MCF 10A (cell line): ENCODE results near the gene COA1. TPM values are rescaled to one million over a fixed set of nuclear protein-coding genes. Genes with fewer than 3 reads are reported as not detected.

Source experiments
- BruUV-seq: library from RNA; stranded (reverse); fragments of 400-500 nt; replicated peaks from 2 replicates; lab custom pipeline; 2021; lab: Mats Ljungman, UMichigan
- CTCF ChIA-PET: fragments of 300-600 bp; sonication (Branson Sonifier 250); formaldehyde crosslinking; extraction: SDS; loops from one replicate; lab custom pipeline; 2021; ENCODE audit warnings: antibody characterized with exemption, inconsistent platforms; lab: Yijun Ruan, JAX
- POLR2A ChIA-PET: fragments of 300-600, 350-650 bp; sonication (Branson Sonifier 250); formaldehyde crosslinking; extraction: SDS; loops from one replicate; lab custom pipeline; 2020; ENCODE audit warnings: antibody characterized with exemption, inconsistent platforms; lab: Yijun Ruan, JAX
- DNase-seq: peaks from one replicate; pipeline ENCODE4 v3.0.0-alpha.2; 2018; ENCODE audit not compliant: unreplicated experiment
- H3K27ac Mint-ChIP-seq: one replicate; pipeline ENCODE4 v1.8.0; 2022; ENCODE audit warnings: mild to moderate bottlenecking, low read depth, mixed read lengths; ENCODE audit not compliant: unreplicated experiment
- H3K27me3 Mint-ChIP-seq: one replicate; pipeline ENCODE4 v1.8.0; 2022; ENCODE audit warnings: mixed read lengths; ENCODE audit not compliant: insufficient read depth, unreplicated experiment
- H3K36me3 Mint-ChIP-seq: one replicate; pipeline ENCODE4 v1.8.0; 2022; ENCODE audit warnings: mild to moderate bottlenecking, moderate library complexity, mixed read lengths; ENCODE audit not compliant: insufficient read depth, unreplicated experiment
- H3K4me1 Mint-ChIP-seq: one replicate; pipeline ENCODE4 v1.8.0; 2022; ENCODE audit warnings: mixed read lengths; ENCODE audit not compliant: insufficient read depth, unreplicated experiment
- H3K4me3 Mint-ChIP-seq: one replicate; pipeline ENCODE4 v1.8.0; 2022; ENCODE audit warnings: mild to moderate bottlenecking, moderate library complexity, mixed read lengths; ENCODE audit not compliant: unreplicated experiment
- H3K9me3 Mint-ChIP-seq: one replicate; pipeline ENCODE4 v1.8.0; 2022; ENCODE audit warnings: mixed read lengths; ENCODE audit not compliant: unreplicated experiment
- CTCF ChIP-seq: fragments of 200-600 bp; IDR thresholded peaks from one replicate; pipeline ENCODE4 v1.8.0; 2022; ENCODE audit warnings: antibody characterized with exemption, mild to moderate bottlenecking; ENCODE audit not compliant: unreplicated experiment
- intact Hi-C: fragments of 100-400 bp; cut with micrococcal nuclease; formaldehyde crosslinking; loops from 2 replicates; pipeline ENCODE4 v1.14.1; 2022
- total RNA-seq: library from RNA; stranded (reverse); gene quantifications from 2 replicates; pipeline ENCODE4 v1.2.3, GENCODE V29; 2022

COA1 gene
- total RNA-seq, 1 experiment from 2014 or later: 68.5 TPM

GRCh38 chr7:43680736-43681135 is 48.6 kb downstream of the COA1 start:
- H3K36me3 Mint-ChIP-seq: no peaks in the 10 kb centered on the region
- ChIA-PET CTCF (interaction anchor here (0.6 kb wide), 1 partner anchor 29 kb away, joined by 3 read pairs; no protein-coding TSS in a partner anchor), POLR2A (interaction anchor here (1.2 kb wide), 1 partner anchor 14 kb away, joined by 3 read pairs; no protein-coding TSS in a partner anchor)
- no peak overlapping the region for H3K4me3 Mint-ChIP-seq
- H3K27me3 Mint-ChIP-seq: no peaks in the 10 kb centered on the region
- BruUV-seq: no TSS peak
- TF ChIP-seq CTCF: no peak
- H3K27ac Mint-ChIP-seq: no peak overlapping the region
- intact Hi-C loops: no loop called here
- no peak for DNase-seq
- no peaks in the 10 kb centered on the region for H3K9me3 Mint-ChIP-seq
- H3K4me1 Mint-ChIP-seq: no peaks in the 10 kb centered on the region

GRCh38 chr7:43679210-43680068 is 49.9 kb downstream of the COA1 start:
- DNase-seq: no peak
- intact Hi-C loops: no loop called here
- no peaks in the 10 kb centered on the region for H3K9me3 Mint-ChIP-seq
- no peaks in the 10 kb centered on the region for H3K36me3 Mint-ChIP-seq
- POLR2A ChIA-PET: interaction anchor here (1.0 to 1.2 kb wide), 2 partner anchors 10 to 13 kb away, joined by 3 to 4 read pairs; no protein-coding TSS in a partner anchor
- TF ChIP-seq CTCF: no peak
- no TSS peak for BruUV-seq
- CTCF ChIA-PET: interaction anchor here (0.6 kb wide), 1 partner anchor 159 kb away, joined by 4 read pairs; no protein-coding TSS in a partner anchor
- H3K4me1 Mint-ChIP-seq: peaks cover 7% of the 10 kb centered on the region
- H3K4me3 Mint-ChIP-seq: no peak overlapping the region
- H3K27me3 Mint-ChIP-seq: no peaks in the 10 kb centered on the region
- no peak overlapping the region for H3K27ac Mint-ChIP-seq

GRCh38 chr7:43678315-43678714 is 51.0 kb downstream of the COA1 start:
- BruUV-seq: no TSS peak
- H3K27me3 Mint-ChIP-seq: no peaks in the 10 kb centered on the region
- ChIA-PET CTCF (interaction anchor here (0.6 to 0.7 kb wide), 2 partner anchors 22 to 160 kb away, joined by 4 read pairs; no protein-coding TSS in a partner anchor), POLR2A (interaction anchor here (1.0 kb wide), 1 partner anchor 10 kb away, joined by 3 read pairs; no protein-coding TSS in a partner anchor)
- no peak overlapping the region for H3K4me3 Mint-ChIP-seq
- H3K4me1 Mint-ChIP-seq: peaks cover 10% of the 10 kb centered on the region
- no peak overlapping the region for H3K27ac Mint-ChIP-seq
- no peak for DNase-seq
- intact Hi-C loops: no loop called here
- H3K9me3 Mint-ChIP-seq: no peaks in the 10 kb centered on the region
- no peaks in the 10 kb centered on the region for H3K36me3 Mint-ChIP-seq
- TF ChIP-seq CTCF: no peak

- Mint-ChIP-seq H3K9me3 (no peaks in the 10 kb centered on the region), H3K36me3 (no peaks in the 10 kb centered on the region), H3K27ac (no peak overlapping the region), H3K4me1 (peaks cover 10% of the 10 kb centered on the region), H3K27me3 (no peaks in the 10 kb centered on the region), H3K4me3 (no peak overlapping the region)
- CTCF ChIA-PET: interaction anchor here (0.7 kb wide), 1 partner anchor 22 kb away, joined by 4 read pairs; no protein-coding TSS in a partner anchor
- TF ChIP-seq CTCF: no peak
- POLR2A ChIA-PET: interaction anchor here (1.0 to 1.3 kb wide), 2 partner anchors 11 to 30 kb away, joined by 3 to 7 read pairs; no protein-coding TSS in a partner anchor
- no peak for DNase-seq
- no TSS peak for BruUV-seq
- intact Hi-C loops: no loop called here
Observed at GRCh38 chr7:43677864-43678263, 51.5 kb downstream of the COA1 start.
